Stomach smooth muscle (tissue), 2 donors: ENCODE results near the gene CHRDL2.
"Not testable (repeated sequence)": the region's sequence is repeated elsewhere in the genome, so short reads cannot be mapped to it uniquely, and the experiment has no call there.

Source experiments
- H3K27ac ChIP-seq: one replicate; pipeline ENCODE4 v1.7.0; 2013; ENCODE audit warnings: mild to moderate bottlenecking, low read length, inconsistent platforms
- H3K27me3 ChIP-seq, 2 donors: one replicate each; pipeline ENCODE4 v1.7.0; 2013; ENCODE audit warnings: low read length in 2 of 2; ENCODE audit not compliant: insufficient read depth in 2 of 2, control insufficient read depth in 1 of 2
- H3K36me3 ChIP-seq, 2 donors: one replicate each; pipeline ENCODE4 v1.7.0; 2013; ENCODE audit warnings: low read length in 2 of 2; ENCODE audit not compliant: control insufficient read depth in 2 of 2, insufficient read depth in 2 of 2
- H3K4me1 ChIP-seq: one replicate; pipeline ENCODE4 v1.7.0; 2013; ENCODE audit warnings: low read length; ENCODE audit not compliant: control insufficient read depth, insufficient read depth
- H3K4me3 ChIP-seq, 2 donors: one replicate each; pipeline ENCODE4 v1.7.0; 2013; ENCODE audit warnings: low read length in 2 of 2
- H3K9ac ChIP-seq, 2 donors: one replicate each; pipeline ENCODE4 v1.7.0; 2013; ENCODE audit warnings: low read length in 2 of 2, mild to moderate bottlenecking in 1 of 2
- H3K9me3 ChIP-seq, 2 donors: one replicate each; pipeline ENCODE4 v1.7.0; 2013; ENCODE audit warnings: low read length in 2 of 2; ENCODE audit not compliant: control insufficient read depth in 2 of 2
- donor health status: healthy.
- donor health status: Pancreatic carcinoma.

The CHRDL2 gene

GRCh38 chr11:74663315-74663714, 67.9 kb downstream of the CHRDL2 start:
- no peaks in the 10 kb centered on the region for H3K27me3 ChIP-seq
- no peaks in the 10 kb centered on the region for H3K4me1 ChIP-seq

DNA sequence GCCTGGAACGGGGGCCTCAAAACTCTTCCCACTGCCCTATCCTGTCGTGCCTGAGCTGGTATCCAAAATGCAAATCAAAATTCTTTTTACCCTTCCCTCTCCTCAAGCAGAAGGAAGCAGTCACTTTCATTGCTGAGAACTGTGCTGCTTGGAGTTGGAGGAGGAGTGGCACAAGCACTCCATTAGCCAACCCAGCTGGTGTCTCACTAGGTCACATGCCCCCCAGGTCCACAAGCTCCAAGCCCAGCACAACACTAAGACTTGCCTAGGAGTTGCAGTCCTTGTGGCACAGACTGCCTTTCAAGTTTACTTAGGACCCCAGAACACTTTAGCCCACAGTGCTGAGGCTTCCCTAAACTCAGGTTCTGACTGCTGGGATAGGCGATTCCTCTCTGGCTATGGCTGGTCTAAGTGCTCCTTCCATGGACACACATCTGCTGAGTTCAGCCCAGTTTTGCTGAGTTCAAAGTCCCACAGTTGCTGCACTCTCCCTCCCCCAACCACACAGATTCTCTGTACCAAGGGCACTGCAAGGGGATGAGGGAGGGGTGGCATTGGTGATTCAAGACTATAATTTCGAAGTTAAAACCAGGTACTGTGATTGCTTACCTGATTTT, 68.6 kb downstream of the CHRDL2 start:
- Histone ChIP-seq H3K4me3 (no peak overlapping the region), H3K9me3 (no peaks in the 10 kb centered on the region), H3K4me1 (no peaks in the 10 kb centered on the region), H3K27me3 (no peaks in the 10 kb centered on the region), H3K36me3 (no peaks in the 10 kb centered on the region), H3K9ac (no peak overlapping the region), H3K27ac (no peak overlapping the region)

More at GRCh38 chr11:74663315-74663714, 67.9 kb downstream of the CHRDL2 start:
- H3K9me3 ChIP-seq: no peaks in the 10 kb centered on the region
- no peak overlapping the region for H3K9ac ChIP-seq
- H3K27ac ChIP-seq: no peak overlapping the region
- no peaks in the 10 kb centered on the region for H3K36me3 ChIP-seq
- no peak overlapping the region for H3K4me3 ChIP-seq

GRCh38 chr11:74659124-74659523, 72.1 kb downstream of the CHRDL2 start:
- not testable (repeated sequence) for H3K9ac ChIP-seq

GRCh38 chr11:74654976-74655375, 76.2 kb downstream of the CHRDL2 start:
- Histone ChIP-seq H3K4me3 (no peak overlapping the region), H3K9me3 (no peaks in the 10 kb centered on the region), H3K27me3 (no peaks in the 10 kb centered on the region), H3K9ac (no peak overlapping the region), H3K4me1 (peaks cover 10% of the 10 kb centered on the region), H3K36me3 (peaks cover 2 to 3% of the 10 kb centered on the region in 2 donors), H3K27ac (no peak overlapping the region)

More at GRCh38 chr11:74659124-74659523, 72.1 kb downstream of the CHRDL2 start:
- H3K27me3 ChIP-seq, H3K4me1 ChIP-seq, H3K36me3 ChIP-seq, H3K27ac ChIP-seq, H3K9me3 ChIP-seq, H3K4me3 ChIP-seq: not testable (repeated sequence)

GRCh38 chr11:74650498-74650897, 80.7 kb downstream of the CHRDL2 start:
- peak overlapping the region in 1 of 2 donors; percentile 23 for H3K4me3 ChIP-seq
- H3K27ac ChIP-seq: peak overlapping the region; percentile 19
- no peaks in the 10 kb centered on the region for H3K9me3 ChIP-seq
- no peak overlapping the region for H3K9ac ChIP-seq
- peaks cover 13% of the 10 kb centered on the region for H3K4me1 ChIP-seq
- peaks cover 2 to 3% of the 10 kb centered on the region in 2 donors for H3K36me3 ChIP-seq
- no peaks in the 10 kb centered on the region for H3K27me3 ChIP-seq

GRCh38 chr11:74648894-74649293, 82.3 kb downstream of the CHRDL2 start:
- H3K4me1 ChIP-seq: peaks cover 20% of the 10 kb centered on the region
- H3K9ac ChIP-seq: no peak overlapping the region
- H3K9me3 ChIP-seq: no peaks in the 10 kb centered on the region
- H3K4me3 ChIP-seq: no peak overlapping the region
- peak overlapping the region; percentile 66 for H3K27ac ChIP-seq
- no peaks in the 10 kb centered on the region for H3K27me3 ChIP-seq
- peaks cover 0 to 2% of the 10 kb centered on the region in 2 donors for H3K36me3 ChIP-seq

DNA sequence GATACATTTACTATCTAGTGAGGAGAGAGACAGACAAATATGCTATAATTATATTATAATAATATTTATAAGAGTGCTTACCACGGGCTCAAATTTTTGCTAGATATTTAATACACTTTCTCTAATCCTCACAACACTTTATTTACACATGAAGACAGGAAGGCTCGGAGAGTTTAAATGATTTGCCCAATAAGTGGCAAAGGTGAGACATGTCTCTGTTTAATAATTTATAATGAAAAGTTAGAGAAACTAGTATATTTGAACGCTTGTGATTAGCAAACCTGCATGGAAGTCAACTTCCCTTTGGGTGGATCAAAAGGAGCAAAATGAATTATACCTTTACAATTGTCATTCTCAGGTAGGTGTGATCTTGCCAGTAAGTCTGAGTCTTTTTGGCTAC, 83.4 kb downstream of the CHRDL2 start:
- Histone ChIP-seq H3K4me3 (no peak overlapping the region), H3K4me1 (peaks cover 26% of the 10 kb centered on the region), H3K27me3 (no peaks in the 10 kb centered on the region), H3K36me3 (peaks cover 0 to 2% of the 10 kb centered on the region in 2 donors), H3K9me3 (no peaks in the 10 kb centered on the region), H3K9ac (no peak overlapping the region), H3K27ac (peak overlapping the region; percentile 66)

DNA sequence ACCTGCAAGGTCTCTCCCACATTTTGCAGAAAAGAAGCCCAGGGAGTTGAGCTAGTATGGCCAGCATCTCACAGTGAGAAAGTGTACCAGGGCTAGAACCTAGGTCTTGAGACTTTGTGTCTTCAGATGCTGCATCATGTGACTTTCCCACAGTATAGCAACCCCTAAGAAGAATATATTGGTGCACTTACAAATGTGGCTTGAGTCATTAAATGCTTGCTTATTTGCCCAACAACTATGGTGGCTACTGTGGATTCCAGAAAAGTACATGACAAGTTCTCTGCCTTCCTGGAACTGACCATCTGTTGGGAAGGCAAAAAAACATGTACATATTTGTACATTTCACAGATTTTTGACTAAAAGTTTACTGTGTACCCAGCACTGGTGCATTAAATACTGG, 83.8 kb downstream of the CHRDL2 start:
- Histone ChIP-seq H3K27ac (peak overlapping the region; percentile 89), H3K4me3 (no peak overlapping the region), H3K9me3 (no peaks in the 10 kb centered on the region), H3K4me1 (peaks cover 26% of the 10 kb centered on the region), H3K36me3 (no peaks in the 10 kb centered on the region), H3K27me3 (no peaks in the 10 kb centered on the region), H3K9ac (no peak overlapping the region)

DNA sequence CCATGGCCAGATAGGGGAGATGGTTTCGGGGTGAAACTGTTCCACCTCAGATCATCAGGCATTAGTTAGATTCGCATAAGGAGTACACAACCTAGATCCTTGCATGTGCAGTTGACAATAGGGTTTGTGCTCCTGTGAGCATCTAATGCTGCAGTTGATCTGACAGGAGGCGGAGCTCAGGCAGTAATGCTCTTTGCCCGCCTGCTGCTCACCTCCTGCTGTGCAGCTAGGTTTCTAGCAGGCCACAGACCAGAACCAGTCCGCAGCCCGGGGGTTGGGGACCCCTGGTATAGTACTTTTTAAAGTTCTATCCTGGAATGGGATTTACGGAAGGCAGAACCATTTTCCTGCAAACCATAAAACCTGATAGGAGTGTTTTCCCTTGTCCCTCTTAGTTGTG, 84.3 kb downstream of the CHRDL2 start:
- no peaks in the 10 kb centered on the region for H3K9me3 ChIP-seq
- H3K27ac ChIP-seq: peak overlapping the region; percentile 89
- no peaks in the 10 kb centered on the region for H3K36me3 ChIP-seq
- no peak overlapping the region for H3K4me3 ChIP-seq
- H3K27me3 ChIP-seq: no peaks in the 10 kb centered on the region
- peaks cover 26% of the 10 kb centered on the region for H3K4me1 ChIP-seq
- no peak overlapping the region for H3K9ac ChIP-seq
